ENCODE data around the gene CD99L2.

GRCh38 chrX:150813922-150814321 lies 84.5 kb downstream of the CD99L2 start:
- TF ChIP-seq POLR2A (IDR thresholded peaks at IDR 0.05; ENCODE audit: low read length) (no peak), GATA1 (IDR thresholded peaks at IDR 0.05; ENCODE audit: low read depth, low read length) (no peak)
